Measurements from ENCODE around the gene RAB3C. TPM values are rescaled to one million over a fixed set of nuclear protein-coding genes. Genes with fewer than 3 reads are reported as not detected.

Gene RAB3C
- total RNA-seq, 4 donors from 2014 or later: under 0.01 to 1.2 (median 0.41) TPM

DNA sequence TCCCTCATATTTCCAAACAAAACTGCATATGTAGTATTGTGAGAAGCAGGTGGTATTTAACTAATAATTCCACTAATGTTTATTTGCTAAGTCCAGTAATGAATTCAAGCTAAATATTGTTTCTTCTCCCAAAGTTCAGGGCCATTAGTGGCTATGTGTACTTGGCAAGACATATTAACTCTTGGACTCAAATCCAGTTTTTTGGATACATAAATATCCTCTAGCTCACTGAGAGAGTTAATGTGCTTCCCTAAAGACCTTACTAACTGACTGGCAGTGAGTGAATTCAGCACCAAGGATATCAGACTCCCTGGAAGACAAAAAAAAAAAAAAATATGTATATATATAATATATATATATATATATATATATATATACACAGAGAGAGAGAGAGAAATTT, 214.1 kb downstream of the RAB3C start:
- intact Hi-C loops (cut with DNase I): no loop called here
- no peaks in the 10 kb centered on the region for H3K4me1 ChIP-seq
- H3K27me3 ChIP-seq: no peaks in the 10 kb centered on the region
- no peaks in the 10 kb centered on the region for H3K36me3 ChIP-seq
- TF ChIP-seq POLR2A (IDR thresholded peaks at IDR 0.05) (no peak), CTCF (IDR thresholded peaks at IDR 0.05) (no peak)
- H3K27ac ChIP-seq: no peak overlapping the region
- no peak for DNase-seq
- H3K4me3 ChIP-seq (replicated peaks in 1 of 3): no peak overlapping the region
- H3K9me3 ChIP-seq: no peaks in the 10 kb centered on the region

DNA sequence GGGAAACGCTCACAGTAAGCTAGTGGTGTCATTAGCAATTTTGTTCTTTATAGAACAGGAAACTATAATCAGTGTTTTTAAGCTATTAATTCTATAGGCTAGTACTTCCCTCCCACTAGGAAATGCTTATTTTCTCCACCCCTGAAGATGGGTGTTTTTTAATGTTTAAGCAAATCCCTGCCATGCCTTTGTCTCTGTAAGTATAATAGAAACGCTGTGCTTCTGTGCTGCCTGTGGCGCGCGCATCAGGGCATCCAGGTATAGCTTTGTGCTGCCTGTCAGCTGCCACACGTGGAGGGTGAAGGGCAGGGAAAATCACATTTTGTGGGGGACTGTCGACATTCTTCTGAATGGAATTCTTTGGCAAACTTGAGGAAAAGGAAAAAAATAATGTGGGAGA, 217.5 kb downstream of the RAB3C start:
- no peak for DNase-seq
- Histone ChIP-seq H3K9me3 (no peaks in the 10 kb centered on the region), H3K27ac (no peak overlapping the region), H3K4me1 (no peaks in the 10 kb centered on the region), H3K27me3 (no peaks in the 10 kb centered on the region), H3K36me3 (no peaks in the 10 kb centered on the region), H3K4me3 (replicated peaks in 1 of 3) (no peak overlapping the region)
- intact Hi-C loops (cut with DNase I): no loop called here
- 76 to 84% methylated on average over 7 of the region's 7 CpGs for WGBS, 2 donors
- TF ChIP-seq CTCF (IDR thresholded peaks at IDR 0.05) (no peak), POLR2A (IDR thresholded peaks at IDR 0.05) (no peak)

DNA sequence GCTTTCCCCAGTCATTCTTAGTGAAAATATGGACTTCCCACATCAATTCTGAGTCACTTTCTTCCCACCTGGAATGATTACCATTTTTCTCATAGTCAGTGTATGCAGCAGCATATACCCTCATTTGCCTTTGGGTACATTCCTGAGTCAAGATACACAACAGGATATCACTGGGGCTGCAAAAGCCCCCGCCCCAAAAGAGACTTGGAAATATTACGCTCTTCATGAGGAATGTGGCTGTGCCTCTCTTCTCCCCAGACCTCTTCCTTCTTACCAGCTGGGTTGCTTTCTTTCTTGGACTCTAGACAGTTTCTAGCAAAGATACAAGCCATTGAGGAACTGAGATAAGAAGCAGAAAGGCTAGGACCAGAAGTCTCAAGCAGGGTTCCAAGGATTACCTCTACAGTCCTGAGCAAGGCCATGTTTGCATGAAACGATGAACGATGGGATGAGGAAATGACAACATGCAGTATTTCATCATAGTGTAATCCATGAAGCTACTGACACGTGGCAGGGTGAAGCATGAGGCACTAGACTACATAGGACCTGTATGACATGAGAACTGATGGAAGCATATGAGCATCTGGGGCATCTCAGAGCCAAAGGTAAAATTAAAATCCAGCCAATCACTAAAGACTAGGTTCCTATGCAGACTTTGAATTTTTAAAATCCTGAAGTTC, 218.1 kb downstream of the RAB3C start:
- DNase-seq: no peak
- Histone ChIP-seq H3K36me3 (no peaks in the 10 kb centered on the region), H3K4me3 (replicated peaks in 1 of 3) (no peak overlapping the region), H3K9me3 (no peaks in the 10 kb centered on the region), H3K27me3 (no peaks in the 10 kb centered on the region), H3K27ac (no peak overlapping the region), H3K4me1 (no peaks in the 10 kb centered on the region)
- TF ChIP-seq POLR2A (IDR thresholded peaks at IDR 0.05) (no peak), CTCF (IDR thresholded peaks at IDR 0.05) (no peak)
- WGBS, 2 donors: 77 to 89% methylated on average over 5 of the region's 5 CpGs
- intact Hi-C loops (cut with DNase I): no loop called here

GRCh38 chr5:58803056-58803455, 220.2 kb downstream of the RAB3C start:
- H3K27ac ChIP-seq: no peak overlapping the region
- H3K4me3 ChIP-seq (replicated peaks in 1 of 3): no peak overlapping the region
- no peak for DNase-seq
- H3K27me3 ChIP-seq: no peaks in the 10 kb centered on the region
- H3K9me3 ChIP-seq: no peaks in the 10 kb centered on the region
- intact Hi-C loops (cut with DNase I): no loop called here
- H3K4me1 ChIP-seq: no peaks in the 10 kb centered on the region
- TF ChIP-seq CTCF (IDR thresholded peaks at IDR 0.05) (no peak), POLR2A (IDR thresholded peaks at IDR 0.05) (no peak)
- no peaks in the 10 kb centered on the region for H3K36me3 ChIP-seq

DNA sequence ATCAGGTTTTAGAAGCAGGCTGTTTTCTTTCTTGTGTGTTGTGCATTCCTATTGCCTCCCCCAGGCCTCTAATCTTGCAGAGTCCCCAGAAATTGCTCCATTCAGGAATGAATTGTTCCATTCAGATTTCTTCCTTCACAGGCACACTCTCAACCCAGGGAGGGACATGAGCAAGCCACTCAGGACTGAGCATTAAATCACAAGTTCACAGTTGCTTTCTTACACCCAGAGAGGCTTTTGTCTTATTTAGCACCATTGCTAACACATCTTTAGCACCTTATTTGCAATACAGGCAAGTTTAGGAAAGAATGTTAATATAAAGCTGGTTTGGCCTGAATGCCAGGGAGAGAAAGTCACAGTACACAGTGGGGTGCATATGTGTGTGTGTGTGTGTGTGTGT, 221.4 kb downstream of the RAB3C start:
- H3K27ac ChIP-seq: no peak overlapping the region
- no peaks in the 10 kb centered on the region for H3K9me3 ChIP-seq
- no peak for DNase-seq
- no peak overlapping the region for H3K4me3 ChIP-seq (replicated peaks in 1 of 3)
- H3K27me3 ChIP-seq: no peaks in the 10 kb centered on the region
- no peaks in the 10 kb centered on the region for H3K4me1 ChIP-seq
- TF ChIP-seq POLR2A (IDR thresholded peaks at IDR 0.05): no peak
- TF ChIP-seq CTCF (IDR thresholded peaks at IDR 0.05): no peak
- intact Hi-C loops (cut with DNase I): no loop called here
- no peaks in the 10 kb centered on the region for H3K36me3 ChIP-seq
